ENCODE results near the gene RETSAT.

RETSAT gene

DNA sequence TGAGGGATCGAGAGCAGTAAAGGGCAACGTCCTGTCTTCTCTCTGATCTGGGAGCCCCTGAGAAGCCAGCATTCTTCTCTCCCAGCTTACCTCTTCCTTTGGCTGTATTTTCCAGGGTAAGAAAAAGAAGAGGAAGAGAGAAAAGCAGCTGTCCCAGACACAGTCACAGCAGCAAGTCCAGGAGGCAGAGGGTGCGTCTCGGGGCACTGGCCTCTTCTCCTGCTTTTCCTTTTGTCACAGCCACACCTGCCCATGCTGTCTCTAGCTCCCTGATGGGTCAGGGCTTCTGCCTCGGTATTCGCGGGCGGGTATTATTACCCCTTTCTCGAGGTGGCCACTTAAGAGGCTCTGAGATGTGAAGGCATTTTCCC is 46.8 kb downstream of the RETSAT start:
- DNase-seq (ENCODE audit: low read depth), result no peak

DNA sequence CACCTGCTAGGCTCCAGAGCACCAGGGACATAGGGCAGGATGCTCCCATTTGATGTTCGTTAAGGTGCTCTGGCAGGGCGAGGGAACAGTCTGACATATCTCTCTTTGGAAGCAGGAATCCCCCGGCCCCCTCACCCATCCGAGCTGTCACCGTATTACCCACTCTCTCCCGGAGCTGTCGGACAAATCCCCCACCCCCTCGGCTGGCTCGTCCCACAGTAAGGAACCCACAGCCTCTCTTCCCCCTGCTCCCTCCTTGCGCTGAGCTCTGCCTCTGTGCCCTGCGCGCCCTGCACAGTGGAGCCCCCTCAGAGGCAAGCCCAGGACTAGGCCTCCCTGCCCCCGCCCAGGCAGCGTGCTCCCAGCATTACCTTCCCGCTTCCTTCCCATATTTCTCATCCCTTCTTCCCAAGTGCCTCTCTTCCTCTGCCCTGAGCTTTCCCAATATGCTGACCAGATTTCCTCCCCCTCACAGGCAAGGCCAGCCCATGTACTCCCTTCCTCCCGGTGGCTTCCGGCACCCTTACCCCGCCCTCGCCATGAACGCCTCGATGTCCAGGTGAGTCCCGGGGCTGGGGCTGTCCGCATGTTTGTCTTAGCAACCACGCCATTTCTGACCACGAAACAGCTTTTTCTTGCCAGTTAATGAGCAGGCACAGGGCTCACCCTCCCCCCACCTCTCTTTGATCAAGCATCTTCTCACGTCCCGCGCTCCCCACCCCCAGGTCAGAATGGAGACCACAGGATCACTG is 50.4 kb downstream of the RETSAT start:
- no peak for DNase-seq (ENCODE audit: low read depth)

DNA sequence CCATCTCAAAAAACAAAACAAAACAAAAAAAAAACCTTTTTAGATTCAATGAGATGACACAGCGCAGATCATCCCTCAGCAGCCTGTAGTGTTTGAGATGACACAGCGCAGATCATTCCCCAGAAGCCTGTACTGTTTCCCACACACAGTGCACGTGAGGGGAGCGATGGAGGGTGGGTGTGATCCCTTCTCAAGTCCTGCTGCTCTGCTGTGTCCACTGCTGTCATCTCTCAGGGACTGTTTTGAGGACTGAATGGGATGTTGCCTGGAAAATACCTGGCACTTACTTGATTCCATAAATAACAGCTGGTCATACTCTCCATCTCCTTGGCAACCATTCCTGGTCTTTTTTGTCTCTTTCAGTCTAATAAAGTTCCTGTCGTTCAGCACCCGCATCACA is 52.2 kb downstream of the RETSAT start:
- DNase-seq (ENCODE audit: low read depth), result no peak
